CD4-positive, alpha-beta T cell treated with Interleukin-4 for 1 hour (primary cell): ENCODE measurements around the gene CLCF1.
A peak's percentile ranks its signal among the peaks of the same experiment; 100 is the strongest.
"Not testable (repeated sequence)": the region's sequence is repeated elsewhere in the genome, so short reads cannot be mapped to it uniquely, and the experiment has no call there.

Experiments used
- DNase-seq, 2 donors: peaks; one replicate each; pipeline ENCODE4 v3.0.0-alpha.2; 2020 to 2022

Gene CLCF1

GRCh38 chr11:67408437-67409200 lies 35.2 kb upstream of the CLCF1 start:
- DNase-seq: no peak

- DNase-seq: no peak
Measured at GRCh38 chr11:67407688-67408163, 34.3 kb upstream of the CLCF1 start.

GRCh38 chr11:67406969-67407687 lies 33.7 kb upstream of the CLCF1 start:
- DNase-seq: peak in 1 of 2 donors; percentile 39

GRCh38 chr11:67406420-67406968 lies 33.1 kb upstream of the CLCF1 start:
- DNase-seq: no peak

- no peak for DNase-seq
Measured at GRCh38 chr11:67405688-67406339, 32.4 kb upstream of the CLCF1 start.

- DNase-seq: no peak
Measured at GRCh38 chr11:67405196-67405567, 31.8 kb upstream of the CLCF1 start.

GRCh38 chr11:67404515-67405195 lies 31.3 kb upstream of the CLCF1 start:
- DNase-seq: peak; percentile 50 to 65

GRCh38 chr11:67403085-67403484 lies 29.7 kb upstream of the CLCF1 start:
- not testable (repeated sequence) for DNase-seq

GRCh38 chr11:67402192-67402839 lies 28.9 kb upstream of the CLCF1 start:
- DNase-seq: not testable (repeated sequence)

- peak; percentile 89 to 91 for DNase-seq
Measured at GRCh38 chr11:67401495-67402191, 28.2 kb upstream of the CLCF1 start, which contains the start of gene PPP1CA. TSS of gene PPP1CA (minus strand) at chr11:67401858. CDS start at chr11:67401782, 76 bp downstream.

GRCh38 chr11:67400942-67401494 lies 27.6 kb upstream of the CLCF1 start:
- no peak for DNase-seq

GRCh38 chr11:67400251-67400941 lies 27.0 kb upstream of the CLCF1 start:
- DNase-seq: no peak

- no peak for DNase-seq
Measured at GRCh38 chr11:67398661-67399563, 25.5 kb upstream of the CLCF1 start.

- no peak for DNase-seq
Measured at GRCh38 chr11:67397986-67398660, 24.7 kb upstream of the CLCF1 start.

- DNase-seq: no peak
Measured at GRCh38 chr11:67397536-67397935, 24.1 kb upstream of the CLCF1 start.

GRCh38 chr11:67396587-67397389 lies 23.4 kb upstream of the CLCF1 start:
- DNase-seq: no peak

GRCh38 chr11:67396259-67396581 lies 22.8 kb upstream of the CLCF1 start:
- DNase-seq: no peak
